ENCODE data around the gene CYP46A1.

- TF ChIP-seq, protein P1, sequence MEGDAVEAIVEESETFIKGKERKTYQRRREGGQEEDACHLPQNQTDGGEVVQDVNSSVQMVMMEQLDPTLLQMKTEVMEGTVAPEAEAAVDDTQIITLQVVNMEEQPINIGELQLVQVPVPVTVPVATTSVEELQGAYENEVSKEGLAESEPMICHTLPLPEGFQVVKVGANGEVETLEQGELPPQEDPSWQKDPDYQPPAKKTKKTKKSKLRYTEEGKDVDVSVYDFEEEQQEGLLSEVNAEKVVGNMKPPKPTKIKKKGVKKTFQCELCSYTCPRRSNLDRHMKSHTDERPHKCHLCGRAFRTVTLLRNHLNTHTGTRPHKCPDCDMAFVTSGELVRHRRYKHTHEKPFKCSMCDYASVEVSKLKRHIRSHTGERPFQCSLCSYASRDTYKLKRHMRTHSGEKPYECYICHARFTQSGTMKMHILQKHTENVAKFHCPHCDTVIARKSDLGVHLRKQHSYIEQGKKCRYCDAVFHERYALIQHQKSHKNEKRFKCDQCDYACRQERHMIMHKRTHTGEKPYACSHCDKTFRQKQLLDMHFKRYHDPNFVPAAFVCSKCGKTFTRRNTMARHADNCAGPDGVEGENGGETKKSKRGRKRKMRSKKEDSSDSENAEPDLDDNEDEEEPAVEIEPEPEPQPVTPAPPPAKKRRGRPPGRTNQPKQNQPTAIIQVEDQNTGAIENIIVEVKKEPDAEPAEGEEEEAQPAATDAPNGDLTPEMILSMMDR (IDR thresholded peaks at IDR 0.05; ENCODE audit: insufficient read depth, low read length), result no peak
- TF ChIP-seq POLR2AphosphoS5 (IDR thresholded peaks at IDR 0.05; ENCODE audit: low read depth) (no peak), SPI1 (IDR thresholded peaks at IDR 0.05; ENCODE audit: borderline replicate concordance, low read depth) (no peak), GABPA (IDR thresholded peaks at IDR 0.05; ENCODE audit: low read depth) (no peak), REST (IDR thresholded peaks at IDR 0.05; ENCODE audit: insufficient replicate concordance, low read depth) (no peak)
Observed at GRCh38 chr14:99707921-99708320, 23.8 kb downstream of the CYP46A1 start.
